Right renal cortex interstitium (tissue), 3 donors: ENCODE results near the gene SIX3. TPM values are rescaled to one million over a fixed set of nuclear protein-coding genes. Genes with fewer than 3 reads are reported as not detected.

Experiments used
- DNase-seq, 3 donors: peaks; one replicate each; pipeline ENCODE4 v3.0.0-alpha.2; 2013; ENCODE audit warnings: low read depth in 3 of 3, low spot score in 2 of 3
- polyA plus RNA-seq, 3 donors: library from polyadenylated mRNA; unstranded; fragments of 120-200 nt; gene quantifications; one replicate each; pipeline ENCODE4 v1.2.1, GENCODE V29; 2013; ENCODE audit not compliant: insufficient read length in 3 of 3

Gene SIX3
- not detected for polyA plus RNA-seq

DNA sequence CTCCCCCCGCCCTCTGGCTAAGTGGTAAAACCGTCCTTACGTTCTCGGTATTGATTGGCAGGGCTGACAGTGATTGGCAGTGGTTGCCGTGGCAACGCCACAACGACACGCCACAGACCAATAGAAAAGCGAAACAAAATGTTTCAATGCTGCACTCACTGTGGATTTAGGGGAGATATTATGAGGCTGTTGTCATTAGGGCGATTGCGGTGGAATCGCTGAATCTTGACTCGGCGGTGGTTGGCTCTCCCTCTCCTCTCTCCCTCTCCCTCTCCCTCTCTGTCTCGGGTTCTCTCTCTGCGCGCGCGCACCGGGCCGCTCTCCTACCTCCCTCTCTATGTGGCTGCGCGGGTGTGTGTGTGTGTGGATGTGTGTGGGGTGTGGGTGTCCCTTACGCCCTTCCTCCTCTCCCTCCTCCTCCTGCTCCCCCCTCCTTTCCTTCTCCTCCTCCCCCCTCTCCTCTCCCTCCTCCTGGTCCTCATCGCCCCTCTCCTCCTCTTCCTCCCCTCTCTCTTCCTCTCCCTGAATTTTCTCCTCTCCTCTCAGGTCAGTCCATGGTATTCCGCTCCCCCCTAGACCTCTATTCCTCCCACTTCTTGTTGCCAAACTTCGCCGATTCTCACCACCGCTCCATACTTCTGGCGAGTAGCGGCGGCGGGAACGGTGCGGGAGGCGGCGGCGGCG is at the start of gene SIX3:
SIX3 (plus strand) TSS at position 152 of the 684 bp plus-strand sequence; CDS start at position 555, 403 bp downstream.
- DNase-seq = no peak

DNA sequence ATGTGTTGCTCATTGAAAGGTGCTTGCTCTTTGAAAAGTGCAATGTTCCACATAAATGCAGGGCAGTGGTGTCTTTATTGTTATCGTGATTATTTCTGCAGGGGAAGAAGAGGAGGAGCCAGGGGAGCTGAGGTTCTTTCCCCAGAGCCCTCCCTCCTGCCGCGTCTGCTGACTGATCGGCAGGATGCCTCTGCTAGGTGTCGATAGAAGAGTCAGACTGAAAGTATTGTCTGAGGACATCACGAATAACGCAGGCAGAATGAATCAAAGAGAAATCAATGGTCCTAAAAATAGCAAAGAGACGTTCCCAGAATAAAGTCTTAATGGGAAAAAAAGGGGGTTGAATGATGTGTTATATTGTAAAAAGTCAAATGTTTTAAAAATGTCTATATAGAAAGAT is 47.4 kb upstream of the SIX3 start:
- DNase-seq = no peak

DNA sequence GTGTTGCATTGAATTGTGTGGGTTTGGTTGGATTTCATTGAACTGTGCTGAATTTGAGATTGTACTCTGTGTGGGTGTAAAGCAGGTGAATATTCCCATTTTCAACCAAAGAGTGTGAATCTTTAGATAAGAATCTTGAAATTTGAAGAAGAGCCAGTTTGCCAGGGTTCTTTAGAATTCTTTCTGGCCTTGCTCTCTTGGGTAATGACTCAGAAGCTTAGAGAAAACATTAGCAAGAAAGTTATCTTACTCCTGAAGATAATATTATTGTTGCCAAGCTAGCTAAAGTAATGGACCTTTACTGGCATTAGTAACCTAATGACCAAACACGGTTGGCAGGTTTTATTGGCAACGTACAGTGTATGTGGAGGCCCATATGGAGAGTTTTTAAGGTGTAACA is 46.4 kb upstream of the SIX3 start:
- DNase-seq = no peak

GRCh38 chr2:44897406-44897805 is 44.1 kb upstream of the SIX3 start:
- DNase-seq = no peak

GRCh38 chr2:44902217-44903137 is 39.0 kb upstream of the SIX3 start:
- no peak for DNase-seq

DNA sequence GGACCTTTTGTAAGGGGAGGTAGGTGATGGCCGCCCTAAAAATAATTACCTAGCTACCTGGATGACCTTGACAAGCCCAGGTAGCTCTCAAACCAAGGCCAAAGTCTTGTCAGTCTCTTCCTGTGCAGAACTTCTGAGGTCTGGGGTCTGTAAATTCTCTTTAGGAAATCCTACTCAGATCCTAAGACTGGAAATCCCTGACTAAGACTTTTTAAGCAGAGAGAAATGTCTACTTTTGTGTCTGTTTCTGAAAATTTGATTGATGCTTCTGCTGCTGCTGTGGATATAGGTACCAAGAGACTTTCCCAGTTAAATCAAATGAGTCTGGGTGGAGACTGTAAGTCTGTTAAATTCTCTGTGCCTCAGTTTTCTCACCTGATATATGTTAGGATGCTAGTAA is 36.9 kb upstream of the SIX3 start:
- DNase-seq = no peak

DNA sequence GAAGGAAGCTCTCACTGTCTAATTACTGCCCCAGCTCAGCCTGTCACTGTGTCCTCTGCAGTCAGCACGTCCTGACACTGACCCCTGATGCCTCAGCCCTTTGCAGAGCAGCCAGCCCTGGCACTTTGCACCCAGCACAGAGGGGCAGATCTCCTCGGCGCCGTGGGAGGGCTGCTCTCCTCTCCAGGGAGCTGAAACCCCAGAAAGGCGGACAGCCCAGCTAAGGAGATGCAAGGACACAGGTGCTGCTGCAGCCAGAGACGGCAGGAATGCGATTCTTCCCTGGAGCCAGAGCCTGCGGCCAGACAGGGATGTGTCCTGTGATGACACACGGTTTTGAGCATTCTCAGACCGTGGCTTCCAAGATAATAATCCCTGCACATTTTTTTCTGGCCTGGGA is 34.5 kb upstream of the SIX3 start:
- no peak for DNase-seq

- no peak for DNase-seq
Observed at GRCh38 chr2:44909831-44910230, 31.7 kb upstream of the SIX3 start.

- no peak for DNase-seq
Observed at GRCh38 chr2:44912660-44913059, 28.8 kb upstream of the SIX3 start.

DNA sequence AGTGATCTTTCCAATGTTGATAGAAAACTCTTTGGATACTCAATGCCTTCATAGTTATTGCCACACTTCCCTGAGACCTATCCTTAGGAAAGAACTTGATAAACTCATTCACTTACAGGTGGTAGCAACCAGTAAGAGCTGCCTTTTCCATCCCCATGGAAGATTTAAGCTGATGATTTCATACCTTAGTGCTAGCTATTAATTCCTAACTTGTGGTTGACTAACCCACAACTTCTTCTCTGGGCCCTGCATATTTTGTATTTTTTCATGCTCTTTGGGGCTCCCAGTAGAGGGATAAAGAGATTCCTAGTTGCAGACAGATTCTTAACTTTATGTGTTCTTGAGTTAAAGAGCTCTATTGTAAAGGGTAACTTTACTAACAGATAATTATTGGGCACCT is 25.2 kb upstream of the SIX3 start:
- DNase-seq = no peak

GRCh38 chr2:44918095-44918775 is 23.3 kb upstream of the SIX3 start:
- DNase-seq = no peak

GRCh38 chr2:44920751-44921150 is 20.8 kb upstream of the SIX3 start:
- no peak for DNase-seq

DNA sequence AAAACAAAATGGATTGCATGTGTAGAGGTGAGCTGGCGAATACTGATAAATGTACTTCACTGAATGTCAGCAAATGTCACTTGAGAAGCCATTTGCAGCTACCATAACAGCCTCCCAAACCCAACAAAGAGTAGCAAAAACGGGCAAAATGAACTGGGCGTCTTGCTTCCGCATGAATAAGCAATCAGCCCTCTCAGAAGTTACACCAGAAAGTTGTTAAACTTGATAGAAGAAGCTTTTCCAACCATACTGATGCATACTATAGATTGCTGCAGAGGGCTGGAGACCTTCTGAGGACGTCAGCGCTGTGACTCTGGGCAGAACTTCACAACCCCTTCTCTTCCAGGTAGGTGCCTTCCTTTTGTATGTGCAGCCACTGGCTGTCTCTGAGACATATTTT is 18.7 kb upstream of the SIX3 start:
- no peak for DNase-seq

- no peak for DNase-seq
Observed at GRCh38 chr2:44925561-44926136, 15.9 kb upstream of the SIX3 start.

GRCh38 chr2:44926957-44927356 is 14.5 kb upstream of the SIX3 start:
- DNase-seq = no peak

- DNase-seq = no peak
Observed at GRCh38 chr2:44927985-44928482, 13.5 kb upstream of the SIX3 start.

DNA sequence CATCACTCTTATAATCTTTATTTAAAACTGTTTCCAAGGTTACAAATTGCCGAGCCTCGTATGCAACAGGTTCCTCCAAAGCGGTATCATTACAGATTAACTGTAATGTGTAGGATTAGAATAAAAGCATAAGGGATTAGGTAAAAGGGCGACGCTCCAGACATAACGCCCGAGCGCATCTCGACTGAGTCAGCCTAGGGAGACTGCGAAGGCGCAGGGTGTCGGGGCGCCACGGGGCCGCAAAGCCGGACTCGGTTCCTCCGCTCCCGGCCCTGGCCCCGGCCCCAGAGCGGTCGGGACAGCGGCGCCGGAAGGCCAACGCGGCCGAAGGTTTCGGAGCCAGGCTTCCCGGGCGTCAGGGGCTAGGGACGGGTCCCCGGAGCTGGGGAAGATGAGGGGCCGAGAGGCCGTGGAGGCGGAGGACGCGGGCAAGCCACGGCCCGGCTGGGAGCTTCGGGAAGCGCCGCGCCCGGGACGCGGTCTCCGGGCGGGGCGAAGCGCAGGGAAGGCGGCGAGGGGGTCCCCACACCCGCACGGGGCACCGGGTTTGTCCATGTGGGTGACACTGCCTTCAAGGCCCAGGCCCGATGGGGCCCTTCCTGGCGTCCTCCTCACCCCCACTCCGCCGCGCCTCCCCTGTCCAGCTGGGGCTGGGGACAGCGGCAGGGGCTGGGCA is 12.9 kb upstream of the SIX3 start:
- DNase-seq = no peak

DNA sequence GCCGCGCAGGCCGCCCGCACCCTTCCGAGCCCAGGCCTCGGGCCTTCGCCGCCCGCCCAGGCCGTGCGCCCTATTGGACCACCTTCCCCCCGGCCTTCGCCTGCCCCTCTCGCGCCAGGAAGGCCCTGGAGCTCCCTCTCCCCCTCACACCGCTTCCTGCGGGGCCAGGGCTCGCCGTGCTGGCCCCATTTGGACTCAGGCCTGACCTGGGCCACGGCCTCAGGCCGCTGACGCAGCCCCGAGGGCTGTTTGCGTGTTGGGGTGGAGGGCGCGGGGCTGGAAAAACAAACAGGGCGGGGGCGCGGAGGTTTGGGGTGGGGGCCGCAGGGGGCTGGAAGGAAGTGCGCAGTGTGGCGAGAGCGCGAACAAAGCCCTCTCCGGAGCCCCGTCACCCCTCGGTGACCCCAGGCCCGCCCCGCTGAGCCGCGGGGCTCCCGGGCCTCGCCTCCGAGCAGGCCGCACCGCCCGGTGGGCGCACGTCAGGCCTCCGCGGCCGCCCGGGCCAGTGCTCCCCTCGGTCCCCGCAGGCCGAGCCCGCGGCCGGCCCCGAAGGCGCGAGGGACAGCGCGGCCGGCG is 12.3 kb upstream of the SIX3 start:
- DNase-seq = no peak

GRCh38 chr2:44929735-44930273 is 11.7 kb upstream of the SIX3 start:
- DNase-seq = no peak
